Left renal cortex interstitium (tissue), 4 donors: ENCODE data around the gene JAZF1. TPM values are rescaled to one million over a fixed set of nuclear protein-coding genes. Genes with fewer than 3 reads are reported as not detected.

Experiments
- DNase-seq, 4 donors: peaks; one replicate each; pipeline ENCODE4 v3.0.0-alpha.2; 2013; ENCODE audit warnings: low read depth in 4 of 4, low spot score in 2 of 4, missing footprints in 1 of 4
- polyA plus RNA-seq, 4 donors: library from polyadenylated mRNA; unstranded; fragments of 120-200 nt; gene quantifications; one replicate each; pipeline ENCODE4 v1.2.1, GENCODE V29; 2013; ENCODE audit not compliant: insufficient read length in 4 of 4

Gene JAZF1
- polyA plus RNA-seq, 4 donors, result 10.9 to 15.5 (median 13.3) TPM

GRCh38 chr7:28081016-28081415, 99.6 kb downstream of the JAZF1 start:
- no peak for DNase-seq

- no peak for DNase-seq
Observed at GRCh38 chr7:28078036-28078901, 102.3 kb downstream of the JAZF1 start.

- no peak for DNase-seq
Observed at GRCh38 chr7:28077616-28078015, 103.0 kb downstream of the JAZF1 start.

- DNase-seq, result no peak
Observed at GRCh38 chr7:28076423-28077200, 104.0 kb downstream of the JAZF1 start.

- no peak for DNase-seq
Observed at GRCh38 chr7:28075674-28076358, 104.8 kb downstream of the JAZF1 start.

- DNase-seq, result no peak
Observed at GRCh38 chr7:28072876-28073514, 107.6 kb downstream of the JAZF1 start.

- DNase-seq, result no peak
Observed at GRCh38 chr7:28071570-28071969, 109.0 kb downstream of the JAZF1 start.

GRCh38 chr7:28070297-28071055, 110.1 kb downstream of the JAZF1 start:
- no peak for DNase-seq

- peak in 2 of 4 donors; percentile 61 to 74 for DNase-seq
Observed at GRCh38 chr7:28069807-28070206, 110.8 kb downstream of the JAZF1 start.

GRCh38 chr7:28069388-28069787, 111.2 kb downstream of the JAZF1 start:
- no peak for DNase-seq

- no peak for DNase-seq
Observed at GRCh38 chr7:28068811-28069216, 111.8 kb downstream of the JAZF1 start.

GRCh38 chr7:28067171-28067570, 113.4 kb downstream of the JAZF1 start:
- no peak for DNase-seq

GRCh38 chr7:28065721-28066285, 114.8 kb downstream of the JAZF1 start:
- DNase-seq, result no peak

GRCh38 chr7:28065308-28065707, 115.3 kb downstream of the JAZF1 start:
- DNase-seq, result no peak

GRCh38 chr7:28064437-28064836, 116.2 kb downstream of the JAZF1 start:
- DNase-seq, result no peak

- DNase-seq, result no peak
Observed at GRCh38 chr7:28062197-28062991, 118.2 kb downstream of the JAZF1 start.

GRCh38 chr7:28061824-28062196, 118.8 kb downstream of the JAZF1 start:
- no peak for DNase-seq

GRCh38 chr7:28060371-28060950, 120.1 kb downstream of the JAZF1 start:
- no peak for DNase-seq

- no peak for DNase-seq
Observed at GRCh38 chr7:28055161-28055544, 125.4 kb downstream of the JAZF1 start.
